ENCODE measurements around the gene XPNPEP3. TPM values are rescaled to one million over a fixed set of nuclear protein-coding genes. Genes with fewer than 3 reads are reported as not detected.

XPNPEP3 gene
- total RNA-seq, 2 donors from 2014 or later = 27.6 to 32.7 TPM

GRCh38 chr22:40976866-40977700 lies 120.1 kb downstream of the XPNPEP3 start:
- Mint-ChIP-seq H3K4me3 (no peak overlapping the region), H3K36me3 (ENCODE audit: low read depth) (peaks cover 11% of the 10 kb centered on the region)
- TF ChIP-seq CTCF (conservative IDR thresholded peaks at IDR 0.05) = no peak

GRCh38 chr22:40979198-40979597 lies 122.2 kb downstream of the XPNPEP3 start:
- H3K9me3 Mint-ChIP-seq = no peaks in the 10 kb centered on the region
- H3K4me3 ChIP-seq (ENCODE audit: low read length) = no peak overlapping the region
- H3K27ac ChIP-seq (ENCODE audit: low read depth, low read length) = no peak overlapping the region
- no peaks in the 10 kb centered on the region for H3K4me1 Mint-ChIP-seq
- H3K27me3 ChIP-seq (ENCODE audit: control insufficient read depth, insufficient read depth, low read length, poor library complexity, severe bottlenecking) = no peaks in the 10 kb centered on the region
- H3K27ac Mint-ChIP-seq = no peak overlapping the region
- no peak overlapping the region for H3K4me3 Mint-ChIP-seq
- no peaks in the 10 kb centered on the region for H3K36me3 Mint-ChIP-seq (ENCODE audit: low read depth)
- no peaks in the 10 kb centered on the region for H3K9me3 ChIP-seq (ENCODE audit: control insufficient read depth, low read length)
- no peaks in the 10 kb centered on the region for H3K27me3 Mint-ChIP-seq (ENCODE audit: insufficient read depth)
- TF ChIP-seq CTCF (conservative IDR thresholded peaks at IDR 0.05) = no peak
- no peaks in the 10 kb centered on the region for H3K36me3 ChIP-seq (ENCODE audit: control insufficient read depth, insufficient read depth, low read length)
- no peak for DNase-seq
- no peaks in the 10 kb centered on the region for H3K4me1 ChIP-seq (ENCODE audit: control insufficient read depth, insufficient read depth, low read length)
- WGBS, 2 experiments (ENCODE audit: insufficient coverage in 1 of 2, insufficient read length in 1 of 2) = 95 to 98% methylated on average over 4 to 5 of the region's 7 CpGs
- no peak overlapping the region for H3K9ac ChIP-seq (ENCODE audit: extremely low read depth, low read length, poor library complexity, severe bottlenecking)

More at GRCh38 chr22:40976866-40977700, 120.1 kb downstream of the XPNPEP3 start:
- Histone ChIP-seq H3K27me3 (ENCODE audit: control insufficient read depth, insufficient read depth, low read length, poor library complexity, severe bottlenecking) (no peaks in the 10 kb centered on the region), H3K9ac (ENCODE audit: extremely low read depth, low read length, poor library complexity, severe bottlenecking) (no peak overlapping the region), H3K9me3 (ENCODE audit: control insufficient read depth, low read length) (no peaks in the 10 kb centered on the region), H3K27ac (ENCODE audit: low read depth, low read length) (no peak overlapping the region), H3K4me3 (ENCODE audit: low read length) (no peak overlapping the region), H3K36me3 (ENCODE audit: control insufficient read depth, insufficient read depth, low read length) (peaks cover 13% of the 10 kb centered on the region), H3K4me1 (ENCODE audit: control insufficient read depth, insufficient read depth, low read length) (peaks cover 2% of the 10 kb centered on the region)
- no peaks in the 10 kb centered on the region for H3K9me3 Mint-ChIP-seq
- DNase-seq = no peak
- H3K4me1 Mint-ChIP-seq = peaks cover 2% of the 10 kb centered on the region
- H3K27me3 Mint-ChIP-seq (ENCODE audit: insufficient read depth) = no peaks in the 10 kb centered on the region
- no peak overlapping the region for H3K27ac Mint-ChIP-seq
- WGBS, 2 experiments (ENCODE audit: insufficient coverage in 1 of 2, insufficient read length in 1 of 2) = 95% methylated on average over 15 to 18 of the region's 18 CpGs

GRCh38 chr22:40979871-40980270 lies 122.9 kb downstream of the XPNPEP3 start:
- Mint-ChIP-seq H3K4me1 (no peaks in the 10 kb centered on the region), H3K9me3 (no peaks in the 10 kb centered on the region), H3K36me3 (ENCODE audit: low read depth) (no peaks in the 10 kb centered on the region), H3K27me3 (ENCODE audit: insufficient read depth) (no peaks in the 10 kb centered on the region), H3K27ac (no peak overlapping the region), H3K4me3 (no peak overlapping the region)
- H3K9ac ChIP-seq (ENCODE audit: extremely low read depth, low read length, poor library complexity, severe bottlenecking) = no peak overlapping the region
- H3K27me3 ChIP-seq (ENCODE audit: control insufficient read depth, insufficient read depth, low read length, poor library complexity, severe bottlenecking) = no peaks in the 10 kb centered on the region
- no peaks in the 10 kb centered on the region for H3K36me3 ChIP-seq (ENCODE audit: control insufficient read depth, insufficient read depth, low read length)
- no peak overlapping the region for H3K4me3 ChIP-seq (ENCODE audit: low read length)
- DNase-seq = no peak
- no peak for TF ChIP-seq CTCF (conservative IDR thresholded peaks at IDR 0.05)
- no peaks in the 10 kb centered on the region for H3K9me3 ChIP-seq (ENCODE audit: control insufficient read depth, low read length)
- H3K4me1 ChIP-seq (ENCODE audit: control insufficient read depth, insufficient read depth, low read length) = no peaks in the 10 kb centered on the region
- 92 to 96% methylated on average over 6 to 8 of the region's 8 CpGs for whole genome bisulfite sequencing, 2 experiments (ENCODE audit: insufficient coverage in 1 of 2, insufficient read length in 1 of 2)
- no peak overlapping the region for H3K27ac ChIP-seq (ENCODE audit: low read depth, low read length)

Small RNA genes within 50 kb of the gene (microRNA-seq; reads per million reads assigned to microRNA genes)
- not detected for gene MIR4766 (ENCODE audit: borderline microRNAs expressed)

Other genes starting within 250 kb of the XPNPEP3 start
- gene MRTFA, start 220.4 kb upstream of the XPNPEP3 start, total RNA-seq = 10 to 100 TPM; 43.3 to 44.7 TPM
- under 1 TPM in 1 of 2 donors, not detected in 1; 0.53 TPM for gene MCHR1, start 177.7 kb upstream of the XPNPEP3 start, total RNA-seq
- 10 to 100 TPM; 25.4 to 29.4 TPM for gene SLC25A17, start 37.8 kb upstream of the XPNPEP3 start, total RNA-seq
- gene ST13, start 509 bp upstream of the XPNPEP3 start, total RNA-seq = 100 to 1,000 TPM; 310 to 324 TPM
- gene DNAJB7, start 5.0 kb downstream of the XPNPEP3 start, total RNA-seq = not detected
- 10 to 100 TPM; 64.1 to 64.6 TPM for gene RBX1, start 94.2 kb downstream of the XPNPEP3 start, total RNA-seq
- gene EP300, start 235.4 kb downstream of the XPNPEP3 start, total RNA-seq = 100 to 1,000 TPM in 1 of 2 donors, 10 to 100 TPM in 1; 95.5 to 130 TPM